ENCODE data around the gene KDM1A. TPM values are rescaled to one million over a fixed set of nuclear protein-coding genes. Genes with fewer than 3 reads are reported as not detected.
"Not testable (repeated sequence)": the region's sequence is repeated elsewhere in the genome, so short reads cannot be mapped to it uniquely, and the experiment has no call there.

KDM1A gene
- total RNA-seq, 1 experiment from 2014 or later = 204 TPM

DNA sequence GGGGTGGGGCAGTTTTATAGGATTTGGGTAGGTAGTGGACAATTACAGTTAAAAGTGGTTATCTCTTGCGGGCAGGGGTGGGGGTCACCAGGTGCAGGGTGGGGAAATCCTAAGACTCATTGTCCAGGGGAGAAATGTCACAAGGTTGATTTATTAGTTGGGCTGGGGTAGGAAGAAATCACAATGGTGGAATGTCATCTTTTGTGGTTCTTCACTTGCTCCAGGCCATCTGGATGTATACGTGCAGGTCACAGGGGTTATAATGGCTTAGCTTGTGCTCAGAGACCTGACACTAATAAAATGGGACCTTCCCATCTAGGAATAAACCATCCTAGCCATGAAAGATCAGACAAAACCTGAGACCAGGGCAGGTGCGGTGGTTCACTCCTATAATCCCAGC is 15.2 kb upstream of the KDM1A start:
- H3K27ac Mint-ChIP-seq = no peak overlapping the region
- no peak overlapping the region for H2BK120ac ChIP-seq (ENCODE audit: low read depth, low read length, poor library complexity, severe bottlenecking)

DNA sequence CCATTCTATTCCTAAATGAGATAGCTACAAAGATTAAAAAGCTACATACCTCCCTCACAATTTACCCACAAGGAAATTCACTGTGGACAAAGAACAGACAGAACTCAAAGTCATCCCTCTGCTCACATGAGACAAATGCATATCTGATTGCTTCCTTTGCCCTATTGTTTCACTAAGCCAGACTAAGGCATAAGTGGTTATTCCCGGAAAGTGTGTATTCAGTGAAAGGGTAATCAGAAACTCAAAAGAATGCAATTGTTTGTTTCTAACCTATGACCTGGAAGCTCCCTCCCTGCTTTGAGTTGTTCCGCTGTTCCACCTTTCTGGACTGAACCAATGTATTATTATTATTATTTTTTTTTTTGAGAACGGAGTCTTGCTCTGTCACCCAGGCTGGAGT is 14.5 kb upstream of the KDM1A start:
- H2BK120ac ChIP-seq (ENCODE audit: low read depth, low read length, poor library complexity, severe bottlenecking); H3K27ac ChIP-seq (ENCODE audit: insufficient read length, low read depth, low read length); H3K4me2 ChIP-seq (ENCODE audit: insufficient read depth, insufficient read length, low read length); H4K20me1 ChIP-seq (ENCODE audit: control insufficient read depth, insufficient read depth, insufficient read length); H2AFZ ChIP-seq (ENCODE audit: low read length); H2BK12ac ChIP-seq (ENCODE audit: insufficient read length, low read depth, low read length); H3K18ac ChIP-seq (ENCODE audit: insufficient read length, low read depth, low read length); H3K56ac ChIP-seq (ENCODE audit: insufficient read length, low read depth, low read length); H3T11ph ChIP-seq (ENCODE audit: low read length); H3K79me1 ChIP-seq (ENCODE audit: insufficient read depth, low read depth, low read length, poor library complexity, severe bottlenecking); H3K23me2 ChIP-seq (ENCODE audit: insufficient read length, low read depth, low read length, poor library complexity, severe bottlenecking); H3K27me3 Mint-ChIP-seq (ENCODE audit: low read depth); H3K23ac ChIP-seq (ENCODE audit: insufficient read length, low read depth, low read length); H2BK20ac ChIP-seq (ENCODE audit: low read depth, low read length, poor library complexity, severe bottlenecking); H2BK15ac ChIP-seq (ENCODE audit: low read depth, low read length); H3K4me3 Mint-ChIP-seq; H3K9ac ChIP-seq (ENCODE audit: extremely low read depth, insufficient read length, low read length); H2AK5ac ChIP-seq (ENCODE audit: insufficient read length, low read length); H3K4me1 Mint-ChIP-seq; DNase-seq; H3K79me2 ChIP-seq (ENCODE audit: insufficient read depth, low read length); H3K9me3 Mint-ChIP-seq; H3K4me1 ChIP-seq (ENCODE audit: insufficient read depth, low read length); H2BK5ac ChIP-seq (ENCODE audit: insufficient read length, low read length); H4K91ac ChIP-seq (ENCODE audit: insufficient read length, low read depth, low read length); H3K27ac Mint-ChIP-seq; H4K8ac ChIP-seq (replicated peaks; ENCODE audit: insufficient read length, low read depth, low read length); H3K36me3 Mint-ChIP-seq (ENCODE audit: insufficient read depth in 1 of 3, low read depth in 3 of 3); H3K14ac ChIP-seq (ENCODE audit: insufficient read depth, low read length); H3K27me3 ChIP-seq (ENCODE audit: insufficient read depth, low read length); H3K9me3 ChIP-seq (ENCODE audit: control insufficient read depth, low read depth, low read length); H3K4ac ChIP-seq (ENCODE audit: low read depth, low read length); H4K5ac ChIP-seq (ENCODE audit: insufficient read length, low read depth, low read length): not testable (repeated sequence)
- WGBS (ENCODE audit: extremely low coverage, insufficient read length, low lambda C conversion rate) = no CpG with 5 or more reads among the region's 3 CpGs

More for the DNA sequence above, 15.2 kb upstream of the KDM1A start:
- Histone ChIP-seq H3K27me3 (ENCODE audit: insufficient read depth, low read length) (no peaks in the 10 kb centered on the region), H4K20me1 (ENCODE audit: control insufficient read depth, insufficient read depth, insufficient read length) (no peaks in the 10 kb centered on the region), H2AFZ (ENCODE audit: low read length) (no peak overlapping the region), H2BK15ac (ENCODE audit: low read depth, low read length) (no peak overlapping the region), H2BK12ac (ENCODE audit: insufficient read length, low read depth, low read length) (no peak overlapping the region), H3K18ac (ENCODE audit: insufficient read length, low read depth, low read length) (no peak overlapping the region), H3K23ac (ENCODE audit: insufficient read length, low read depth, low read length) (no peak overlapping the region), H4K8ac (replicated peaks; ENCODE audit: insufficient read length, low read depth, low read length) (no peak overlapping the region), H2AK5ac (ENCODE audit: insufficient read length, low read length) (no peak overlapping the region), H3K56ac (ENCODE audit: insufficient read length, low read depth, low read length) (no peak overlapping the region), H3K79me2 (ENCODE audit: insufficient read depth, low read length) (no peaks in the 10 kb centered on the region), H4K5ac (ENCODE audit: insufficient read length, low read depth, low read length) (no peak overlapping the region), H3K79me1 (ENCODE audit: insufficient read depth, low read depth, low read length, poor library complexity, severe bottlenecking) (no peaks in the 10 kb centered on the region), H2BK5ac (ENCODE audit: insufficient read length, low read length) (no peak overlapping the region), H3K27ac (ENCODE audit: insufficient read length, low read depth, low read length) (no peak overlapping the region), H2BK20ac (ENCODE audit: low read depth, low read length, poor library complexity, severe bottlenecking) (no peak overlapping the region), H3K23me2 (ENCODE audit: insufficient read length, low read depth, low read length, poor library complexity, severe bottlenecking) (no peaks in the 10 kb centered on the region), H3T11ph (ENCODE audit: low read length) (no peak overlapping the region), H4K91ac (ENCODE audit: insufficient read length, low read depth, low read length) (no peak overlapping the region), H3K14ac (ENCODE audit: insufficient read depth, low read length) (no peak overlapping the region), H3K4me2 (ENCODE audit: insufficient read depth, insufficient read length, low read length) (no peak overlapping the region), H3K9ac (ENCODE audit: extremely low read depth, insufficient read length, low read length) (no peak overlapping the region), H3K4me1 (ENCODE audit: insufficient read depth, low read length) (no peaks in the 10 kb centered on the region), H3K4ac (ENCODE audit: low read depth, low read length) (no peak overlapping the region), H3K9me3 (ENCODE audit: control insufficient read depth, low read depth, low read length) (no peaks in the 10 kb centered on the region)
- TF ChIP-seq CTCF (conservative IDR thresholded peaks at IDR 0.05) = no peak
- H3K27me3 Mint-ChIP-seq (ENCODE audit: low read depth) = peaks cover 6% of the 10 kb centered on the region; the same call in 1 of the 2 replicates
- H3K4me1 Mint-ChIP-seq = no peaks in the 10 kb centered on the region; a peak in 1 of 4 replicates
- WGBS (ENCODE audit: extremely low coverage, insufficient read length, low lambda C conversion rate) = no CpG with 5 or more reads among the region's 3 CpGs
- H3K36me3 Mint-ChIP-seq (ENCODE audit: insufficient read depth in 1 of 3, low read depth in 3 of 3) = no peaks in the 10 kb centered on the region; a peak in 1 of 7 replicates
- no peak overlapping the region for H3K4me3 Mint-ChIP-seq
- DNase-seq = no peak
- H3K9me3 Mint-ChIP-seq = peaks cover 2 to 4% of the 10 kb centered on the region in 2 experiments; a peak in 3 of 5 replicates

Measured in H9 (cell line).